Stimulated activated CD4-positive, alpha-beta T cell treated with anti-CD3 and anti-CD28 coated beads, Interleukin-1b, Interleukin-23, amount 100 ng/mL, for 1 hour (primary cell): ENCODE results near the gene LLGL1.

Source experiments
- DNase-seq, 2 donors: peaks; one replicate each; pipeline ENCODE4 v3.0.0-alpha.2; 2020; ENCODE audit warnings: low read depth in 2 of 2

Gene LLGL1

DNA sequence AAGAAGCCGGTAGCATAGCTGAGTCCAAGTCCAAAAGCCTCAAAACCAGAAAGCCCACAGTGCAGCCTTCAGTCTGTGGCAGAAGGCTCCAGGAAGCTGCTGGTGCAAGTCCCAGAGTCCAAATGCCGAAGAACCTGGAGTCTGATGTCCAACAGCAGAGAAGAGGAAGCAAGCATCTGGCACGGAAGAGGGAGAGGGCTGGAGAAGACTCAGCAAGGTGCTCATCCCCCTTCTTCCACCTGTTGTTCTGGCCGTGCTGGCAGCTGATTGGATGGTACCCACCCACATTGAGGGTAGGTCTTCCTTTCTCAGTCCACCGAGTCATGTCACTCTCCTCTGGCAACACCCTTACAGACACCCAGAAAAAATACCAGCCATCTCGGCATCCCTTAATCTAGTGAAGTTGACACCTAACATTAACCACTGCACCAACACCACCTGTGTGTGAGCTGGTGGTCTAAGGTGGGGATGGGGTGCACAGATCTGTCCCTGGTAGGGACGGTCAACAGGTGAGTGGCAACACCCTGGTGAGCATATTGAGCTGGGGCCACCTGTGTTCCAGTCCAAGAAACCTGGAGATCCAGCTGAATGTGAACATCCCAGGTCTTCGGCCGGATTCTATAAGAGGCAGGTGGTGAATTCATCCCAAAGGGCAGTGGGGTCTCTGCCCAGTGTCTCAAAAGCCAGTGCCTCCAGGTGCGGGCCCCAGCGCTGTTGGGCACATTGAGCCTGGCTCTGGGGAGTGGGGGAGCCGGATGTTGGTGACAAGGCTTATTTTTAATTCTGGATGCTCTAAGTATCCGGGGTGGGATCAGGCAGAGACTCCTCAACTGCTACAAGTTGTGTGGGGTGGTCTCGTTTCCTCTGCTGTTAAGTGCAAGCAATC is 44.9 kb downstream of the LLGL1 start:
- no peak for DNase-seq

DNA sequence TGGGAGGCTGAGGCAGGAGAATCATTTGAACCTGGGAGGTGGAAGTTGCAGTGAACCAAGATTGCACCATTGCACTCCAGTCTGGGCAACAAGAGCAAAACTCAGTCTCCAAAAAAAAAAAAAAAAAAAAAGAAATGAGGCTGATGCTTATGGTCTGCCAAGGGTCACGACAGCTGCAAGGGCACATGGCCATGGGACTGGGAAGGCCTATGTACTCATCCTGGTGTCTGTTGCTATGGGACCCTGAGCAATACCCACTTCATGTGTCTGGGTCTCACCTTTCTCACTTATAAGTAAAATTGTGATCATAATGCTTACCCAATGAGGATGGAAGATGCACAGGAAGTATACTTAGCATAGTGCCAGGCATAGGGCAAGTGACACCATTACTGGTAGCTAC is 51.6 kb downstream of the LLGL1 start:
- DNase-seq: no peak

DNA sequence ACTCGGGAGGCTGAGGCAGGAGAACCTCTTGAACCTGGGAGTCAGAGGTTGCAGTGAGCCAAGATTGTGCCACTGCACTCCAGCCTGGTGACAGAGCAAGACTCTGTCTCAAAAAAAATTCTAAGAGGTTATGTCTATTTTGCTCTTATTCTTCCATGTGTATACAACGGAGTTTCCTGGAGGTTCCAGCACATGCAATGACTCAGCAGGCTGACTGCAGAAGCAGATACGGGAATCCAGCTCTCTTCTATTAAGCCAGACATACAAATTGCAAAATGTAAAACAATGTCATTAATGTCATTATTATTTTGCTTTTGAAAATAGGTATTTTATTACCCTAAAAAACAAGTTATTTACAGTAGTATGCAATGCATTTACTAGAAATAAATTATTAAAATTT is 53.4 kb downstream of the LLGL1 start:
- DNase-seq: no peak

DNA sequence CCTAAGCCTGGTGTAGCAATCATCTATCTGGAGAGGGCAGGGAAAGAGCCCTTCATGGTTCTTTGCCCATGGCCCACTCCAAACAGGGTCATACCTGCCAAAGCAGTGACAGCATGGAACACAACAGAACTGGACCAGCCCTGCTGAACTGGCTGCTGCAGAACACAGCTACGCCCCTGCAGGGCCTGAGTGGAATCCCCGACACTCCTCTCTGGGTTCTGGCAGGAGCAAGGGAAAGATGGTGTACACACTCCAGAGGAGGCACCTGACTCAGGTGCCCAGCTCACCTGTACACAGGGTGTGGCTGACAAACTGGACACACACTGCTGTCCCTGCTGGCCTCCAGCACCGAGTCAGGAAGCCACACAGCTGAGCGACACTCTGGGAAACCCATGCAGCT is 54.8 kb downstream of the LLGL1 start:
- no peak for DNase-seq

DNA sequence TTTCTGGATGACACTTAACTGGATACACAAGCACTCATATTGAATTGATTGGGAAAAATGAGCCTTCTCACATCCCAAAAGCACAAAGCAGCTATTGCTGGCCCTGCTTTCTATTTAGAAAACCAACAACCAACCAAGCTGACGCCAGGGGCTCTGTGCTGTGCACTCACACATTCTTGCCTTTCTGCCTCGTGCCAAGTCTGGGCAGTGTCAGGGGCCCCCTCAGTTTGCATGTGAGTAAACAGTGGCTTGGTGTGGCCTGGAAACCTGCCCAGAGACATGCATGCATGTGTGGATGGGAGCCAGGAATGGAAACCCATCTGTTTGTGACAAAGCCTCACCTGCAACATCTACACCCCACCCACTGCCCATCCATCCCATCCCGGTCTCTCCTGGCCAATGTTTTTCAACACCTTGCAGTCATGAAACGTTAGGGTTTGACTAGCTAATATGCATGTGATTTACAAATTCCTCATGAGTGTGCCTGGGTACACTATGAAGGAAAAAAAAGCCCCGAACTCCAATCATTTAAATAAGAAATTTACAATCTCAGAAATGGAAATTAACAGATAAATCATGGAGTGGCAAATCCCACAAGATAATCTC is 55.4 kb downstream of the LLGL1 start:
- no peak for DNase-seq

DNA sequence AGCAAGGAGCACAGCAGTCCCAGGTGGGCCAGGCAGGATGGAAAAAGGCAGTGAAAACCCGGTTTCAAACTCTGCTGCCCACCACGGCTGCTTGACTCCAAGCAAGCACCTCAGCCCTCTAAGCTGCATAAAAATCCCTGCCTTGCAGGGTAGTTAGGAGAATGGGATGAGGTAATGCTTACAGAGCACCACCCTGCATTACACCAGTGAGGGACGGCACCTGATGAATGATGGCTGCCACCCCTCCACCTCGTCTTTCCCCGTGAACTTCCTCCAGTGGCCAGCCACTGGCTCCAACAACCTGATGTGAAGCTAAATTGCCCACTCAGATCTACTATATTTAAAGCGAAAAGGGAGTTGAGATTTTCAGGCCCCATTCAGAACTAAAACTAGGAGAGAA is 56.4 kb downstream of the LLGL1 start:
- no peak for DNase-seq

DNA sequence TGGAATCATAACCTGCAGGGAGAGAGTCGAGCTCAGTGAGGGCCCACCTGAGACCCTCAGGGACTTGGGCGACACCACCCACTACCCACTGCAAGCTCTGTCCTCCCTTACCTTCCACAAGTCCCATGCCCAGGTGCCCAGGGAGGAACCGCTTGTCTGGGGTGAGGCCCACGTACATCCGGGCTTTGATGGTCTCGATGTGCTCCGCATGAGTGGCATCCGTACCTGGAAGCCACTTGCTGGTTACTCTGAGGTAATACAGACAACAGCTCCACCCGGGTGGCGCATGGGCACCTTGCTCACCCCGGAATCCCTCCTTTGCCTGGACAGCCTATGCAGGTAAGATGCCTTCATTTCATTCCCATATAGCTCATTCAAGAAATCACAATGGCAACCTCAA is 59.9 kb downstream of the LLGL1 start:
- DNase-seq: no peak

DNA sequence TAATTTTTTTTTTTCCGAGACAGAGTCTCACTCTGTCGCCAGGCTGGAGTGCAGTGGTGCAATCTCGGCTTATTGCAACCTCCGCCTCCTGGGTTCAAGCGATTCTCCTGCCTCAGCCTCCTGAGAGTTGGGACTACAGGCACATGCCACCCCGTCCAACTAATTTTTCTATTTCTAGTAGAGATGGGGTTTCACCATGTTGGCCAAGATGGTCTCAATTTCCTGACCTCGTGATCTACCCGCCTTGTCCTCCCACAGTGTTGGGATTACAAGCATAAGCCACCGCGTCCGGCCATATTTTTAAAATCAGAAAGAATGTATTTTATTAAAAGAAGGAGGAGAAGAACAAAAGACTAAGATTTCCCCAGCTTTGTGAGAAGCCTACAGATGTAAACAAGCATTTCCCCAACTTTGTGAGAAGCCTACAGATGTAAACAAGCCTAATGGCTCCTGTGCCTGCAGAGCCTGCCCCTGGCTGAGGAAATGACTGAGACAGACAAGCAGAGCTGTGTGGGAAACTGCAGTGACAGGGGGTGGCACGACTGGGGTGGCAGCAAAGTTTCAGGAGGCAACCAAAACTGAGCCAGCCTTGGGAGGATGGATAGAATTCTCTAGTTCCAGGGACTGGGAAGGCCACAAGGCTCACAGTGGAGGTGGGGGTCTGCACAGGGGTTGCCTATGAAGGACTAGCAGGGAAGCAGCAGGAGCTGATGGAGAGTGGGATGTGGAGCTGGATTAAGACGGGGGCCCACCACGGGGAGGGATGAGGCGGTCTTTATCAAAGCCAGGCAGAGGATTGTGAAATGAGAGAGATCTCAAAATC is 66.5 kb downstream of the LLGL1 start:
- no peak for DNase-seq
